ENCODE data around the gene B3GNT9.

- no peak for TF ChIP-seq CTCF (IDR thresholded peaks at IDR 0.05 in 2 of 3, conservative IDR thresholded peaks at IDR 0.05 in 1 of 3; ENCODE audit: borderline replicate concordance in 1 of 3, insufficient read depth in 1 of 3, low read depth in 2 of 3, low read length in 2 of 3)
- no peak for TF ChIP-seq ZFX (IDR thresholded peaks at IDR 0.05)
- no peak for TF ChIP-seq MAX (IDR thresholded peaks at IDR 0.05)
- no peak for TF ChIP-seq FOSL1 (IDR thresholded peaks at IDR 0.05; ENCODE audit: low read depth)
- no peak for TF ChIP-seq SP1 (IDR thresholded peaks at IDR 0.05; ENCODE audit: low read depth)
- TF ChIP-seq EGR1 (IDR thresholded peaks at IDR 0.05; ENCODE audit: low read depth), result no peak
- TF ChIP-seq POLR2AphosphoS5 (IDR thresholded peaks at IDR 0.05; ENCODE audit: low read depth, low read length), result no peak
- no peak for TF ChIP-seq RAD21 (IDR thresholded peaks at IDR 0.05; ENCODE audit: low read depth)
- no peak for TF ChIP-seq EZH2 (IDR thresholded peaks at IDR 0.05)
- TF ChIP-seq POLR2A (IDR thresholded peaks at IDR 0.05; ENCODE audit: borderline replicate concordance, extremely low read depth, insufficient read depth, insufficient read length), result no peak
- no peak for TF ChIP-seq EZH2phosphoT487 (IDR thresholded peaks at IDR 0.05; ENCODE audit: borderline replicate concordance)
- no peak for TF ChIP-seq REST (IDR thresholded peaks at IDR 0.05; ENCODE audit: low read depth)
Observed at GRCh38 chr16:67180166-67180565, 29.4 kb upstream of the B3GNT9 start.

Measured in HCT116 (cell line).